Naive B cell (primary cell): ENCODE results near the gene ARHGEF11. TPM values are rescaled to one million over a fixed set of nuclear protein-coding genes. Genes with fewer than 3 reads are reported as not detected.

Experiments used
- ATAC-seq, 2 donors: fragments of 150-1000 bp; cut with Tn5 transposase; 2 replicates each; pipeline ENCODE4 v1.10.0; 2021; ENCODE audit warnings: low read depth in 2 of 2, mild to moderate bottlenecking in 2 of 2, moderate library complexity in 2 of 2
- DNase-seq: peaks from one replicate; pipeline ENCODE4 v3.0.0; 2022
- H3K27ac Mint-ChIP-seq, 6 donors: one replicate each; pipeline ENCODE4 v1.8.0; 2020 to 2022; ENCODE audit warnings: mild to moderate bottlenecking in 6 of 6, mixed read lengths in 6 of 6, moderate library complexity in 5 of 6, inconsistent platforms in 2 of 6
- H3K27me3 Mint-ChIP-seq, 3 donors: one replicate each; pipeline ENCODE4 v1.8.0; 2021 to 2022; ENCODE audit warnings: mixed read lengths in 3 of 3, mild to moderate bottlenecking in 1 of 3
- H3K36me3 Mint-ChIP-seq, 2 donors: one replicate each; pipeline ENCODE4 v1.8.0; 2020 to 2022; ENCODE audit warnings: mixed read lengths in 2 of 2, inconsistent platforms in 1 of 2, mild to moderate bottlenecking in 1 of 2
- H3K4me1 Mint-ChIP-seq, 3 donors: one replicate each; pipeline ENCODE4 v1.8.0; 2020 to 2022; ENCODE audit warnings: mixed read lengths in 3 of 3, inconsistent platforms in 1 of 3, mild to moderate bottlenecking in 1 of 3, moderate library complexity in 1 of 3
- H3K4me3 Mint-ChIP-seq, 8 donors: one replicate each; pipeline ENCODE4 v1.8.0; 2020 to 2022; ENCODE audit warnings: mild to moderate bottlenecking in 8 of 8, mixed read lengths in 8 of 8, moderate library complexity in 8 of 8, inconsistent platforms in 2 of 8
- H3K9me3 Mint-ChIP-seq, 7 donors: one replicate each; pipeline ENCODE4 v1.8.0; 2020 to 2022; ENCODE audit warnings: mixed read lengths in 7 of 7, mild to moderate bottlenecking in 5 of 7, inconsistent platforms in 2 of 7, moderate library complexity in 1 of 7
- polyA plus RNA-seq, 6 donors: library from polyadenylated mRNA; unstranded; fragments of 300-500 nt; fragmentation: Illumina TruSeq; gene quantifications; one replicate each; pipeline ENCODE4 v1.2.3, GENCODE V29; 2021; ENCODE audit warnings: low read depth in 6 of 6

The ARHGEF11 gene
- polyA plus RNA-seq, result 1 to 10 TPM; 2.0 to 5.6 (median 3.0) TPM

DNA sequence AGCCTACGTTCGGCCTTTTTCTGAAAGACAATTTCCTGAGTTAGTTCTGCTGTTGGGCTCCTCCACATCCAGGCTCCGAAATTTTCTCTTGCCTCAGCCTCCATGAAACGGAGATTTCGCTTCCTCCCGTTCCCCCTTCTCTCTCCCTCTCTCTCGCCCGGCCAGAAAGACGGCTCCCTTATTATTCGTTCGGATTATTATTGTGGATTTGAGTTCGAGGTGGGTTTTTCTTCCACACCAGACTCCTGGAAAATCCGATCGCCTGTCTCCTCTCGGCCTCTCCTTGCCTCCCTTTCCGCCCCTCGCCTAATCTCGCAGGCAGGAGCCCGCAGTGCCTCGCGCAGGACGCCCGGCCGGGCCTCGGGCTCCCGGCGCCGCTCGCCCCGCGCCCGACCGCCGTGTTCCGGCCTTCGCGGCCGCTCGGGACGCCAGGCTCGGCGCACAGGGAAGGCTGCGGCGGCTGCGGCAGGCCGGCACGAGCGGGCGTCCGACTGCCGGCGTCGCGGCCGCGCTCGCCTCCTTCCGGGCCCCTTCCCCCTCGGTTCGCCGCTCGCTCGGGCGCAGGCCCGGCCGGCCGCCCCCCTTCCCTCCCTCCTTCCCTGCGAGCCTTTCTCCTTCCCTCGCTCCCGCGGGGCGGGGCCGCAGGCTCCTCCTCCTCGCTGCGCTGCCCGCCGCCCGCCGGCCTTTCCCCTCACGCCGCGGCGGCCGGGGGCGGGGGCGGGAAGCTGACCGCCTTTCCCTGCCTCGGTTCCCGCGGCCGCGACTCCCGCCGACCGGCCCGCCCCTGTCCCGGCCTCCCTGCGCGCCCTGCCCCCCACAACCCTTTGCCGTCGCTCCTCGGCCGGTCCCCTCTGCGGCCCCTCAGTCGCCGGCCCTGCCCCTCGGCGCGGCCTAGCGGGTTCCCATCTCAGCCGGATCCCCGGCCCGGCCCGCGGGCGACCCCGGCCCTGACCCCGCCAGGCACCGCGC, at the start of gene ARHGEF11:
ARHGEF11 (minus strand) TSS at position 493 of the 969 bp plus-strand sequence. CDS start 1,412 bp downstream, outside the sequence.
- peaks cover 72 to 81% (median 74%) of the 10 kb centered on the region in 3 donors for H3K27me3 Mint-ChIP-seq
- H3K4me1 Mint-ChIP-seq, result peaks cover 9 to 15% (median 10%) of the 10 kb centered on the region in 3 donors
- peaks cover 0 to 7% (median 0%) of the 10 kb centered on the region in 7 donors for H3K9me3 Mint-ChIP-seq
- ATAC-seq (peak; percentile 45 to 65), DNase-seq (no peak)
- H3K27ac Mint-ChIP-seq, result peak within 1 kb of the TSS in 2 of 6 donors; percentile 82 to 97
- H3K4me3 Mint-ChIP-seq, result peak within 1 kb of the TSS; percentile 85 to 98 (median 96)
- peaks cover 0 to 7% of the 10 kb centered on the region in 2 donors for H3K36me3 Mint-ChIP-seq

- Mint-ChIP-seq H3K27ac (no peak overlapping the region), H3K9me3 (no peaks in the 10 kb centered on the region), H3K36me3 (no peaks in the 10 kb centered on the region), H3K27me3 (peaks cover 5 to 19% (median 18%) of the 10 kb centered on the region in 3 donors), H3K4me1 (peaks cover 0 to 5% (median 2%) of the 10 kb centered on the region in 3 donors), H3K4me3 (no peak overlapping the region)
- ATAC-seq (no peak), DNase-seq (no peak)
These were observed 49.5 kb upstream of the ARHGEF11 start for GRCh38 chr1:157095091-157095490.

- H3K9me3 Mint-ChIP-seq, result no peaks in the 10 kb centered on the region
These were observed 47.3 kb upstream of the ARHGEF11 start for GRCh38 chr1:157092831-157093230.

GRCh38 chr1:157091668-157092273, 46.2 kb upstream of the ARHGEF11 start:
- peak overlapping the region in 1 of 6 donors; percentile 50 for H3K27ac Mint-ChIP-seq
- H3K4me1 Mint-ChIP-seq, result peaks cover 0 to 5% (median 0%) of the 10 kb centered on the region in 3 donors
- DNase-seq (no peak), ATAC-seq (no peak)
- no peak overlapping the region for H3K4me3 Mint-ChIP-seq
- no peaks in the 10 kb centered on the region for H3K9me3 Mint-ChIP-seq
- no peaks in the 10 kb centered on the region for H3K36me3 Mint-ChIP-seq
- H3K27me3 Mint-ChIP-seq, result peaks cover 5 to 17% (median 9%) of the 10 kb centered on the region in 3 donors

More at GRCh38 chr1:157092831-157093230, 47.3 kb upstream of the ARHGEF11 start:
- Mint-ChIP-seq H3K27me3 (peaks cover 8 to 22% (median 16%) of the 10 kb centered on the region in 3 donors), H3K27ac (peak overlapping the region in 1 of 6 donors; percentile 56), H3K4me3 (no peak overlapping the region), H3K4me1 (peaks cover 0 to 5% (median 0%) of the 10 kb centered on the region in 3 donors), H3K36me3 (no peaks in the 10 kb centered on the region)
- no peak for DNase-seq
- ATAC-seq, result no peak

GRCh38 chr1:157091186-157091585, 45.6 kb upstream of the ARHGEF11 start:
- Mint-ChIP-seq H3K9me3 (no peaks in the 10 kb centered on the region), H3K4me1 (peaks cover 0 to 5% (median 0%) of the 10 kb centered on the region in 3 donors), H3K4me3 (no peak overlapping the region), H3K27me3 (peaks cover 5 to 17% (median 6%) of the 10 kb centered on the region in 3 donors), H3K36me3 (no peaks in the 10 kb centered on the region), H3K27ac (no peak overlapping the region)
- DNase-seq (no peak), ATAC-seq (no peak)

GRCh38 chr1:157090771-157091170, 45.2 kb upstream of the ARHGEF11 start:
- Mint-ChIP-seq H3K27me3 (peaks cover 2 to 17% (median 5%) of the 10 kb centered on the region in 3 donors), H3K9me3 (no peaks in the 10 kb centered on the region), H3K36me3 (no peaks in the 10 kb centered on the region), H3K27ac (peak overlapping the region in 1 of 6 donors; percentile 78), H3K4me3 (no peak overlapping the region), H3K4me1 (peaks cover 0 to 5% (median 0%) of the 10 kb centered on the region in 3 donors)
- ATAC-seq (no peak), DNase-seq (no peak)

- no peaks in the 10 kb centered on the region for H3K36me3 Mint-ChIP-seq
- peaks cover 0 to 17% (median 5%) of the 10 kb centered on the region in 3 donors for H3K27me3 Mint-ChIP-seq
- DNase-seq, result peak; percentile 66
- H3K27ac Mint-ChIP-seq, result peak overlapping the region in 1 of 6 donors; percentile 78
- no peak overlapping the region for H3K4me3 Mint-ChIP-seq
- H3K4me1 Mint-ChIP-seq, result peaks cover 0 to 5% (median 0%) of the 10 kb centered on the region in 3 donors
- no peaks in the 10 kb centered on the region for H3K9me3 Mint-ChIP-seq
- ATAC-seq, result peak; percentile 63 to 82
These were observed 44.7 kb upstream of the ARHGEF11 start for GRCh38 chr1:157090196-157090647.

GRCh38 chr1:157089789-157090188, 44.2 kb upstream of the ARHGEF11 start:
- H3K9me3 Mint-ChIP-seq, result no peaks in the 10 kb centered on the region
- H3K27ac Mint-ChIP-seq, result peak overlapping the region in 1 of 6 donors; percentile 62
- no peak overlapping the region for H3K4me3 Mint-ChIP-seq
- H3K4me1 Mint-ChIP-seq, result peaks cover 0 to 5% (median 0%) of the 10 kb centered on the region in 3 donors
- no peak for DNase-seq
- no peak for ATAC-seq
- H3K27me3 Mint-ChIP-seq, result peaks cover 0 to 17% (median 5%) of the 10 kb centered on the region in 3 donors
- H3K36me3 Mint-ChIP-seq, result no peaks in the 10 kb centered on the region

- ATAC-seq (no peak), DNase-seq (no peak)
- H3K9me3 Mint-ChIP-seq, result no peaks in the 10 kb centered on the region
- peaks cover 0 to 23% (median 5%) of the 10 kb centered on the region in 3 donors for H3K27me3 Mint-ChIP-seq
- H3K4me1 Mint-ChIP-seq, result peaks cover 0 to 5% (median 0%) of the 10 kb centered on the region in 3 donors
- H3K27ac Mint-ChIP-seq, result no peak overlapping the region
- H3K4me3 Mint-ChIP-seq, result no peak overlapping the region
- no peaks in the 10 kb centered on the region for H3K36me3 Mint-ChIP-seq
These were observed 43.1 kb upstream of the ARHGEF11 start for GRCh38 chr1:157088607-157089006.

GRCh38 chr1:157087030-157087429, 41.5 kb upstream of the ARHGEF11 start:
- no peaks in the 10 kb centered on the region for H3K9me3 Mint-ChIP-seq
- peaks cover 0 to 5% (median 0%) of the 10 kb centered on the region in 3 donors for H3K4me1 Mint-ChIP-seq
- no peaks in the 10 kb centered on the region for H3K36me3 Mint-ChIP-seq
- peaks cover 5 to 32% (median 14%) of the 10 kb centered on the region in 3 donors for H3K27me3 Mint-ChIP-seq
- ATAC-seq, result no peak
- H3K4me3 Mint-ChIP-seq, result no peak overlapping the region
- no peak overlapping the region for H3K27ac Mint-ChIP-seq
- DNase-seq, result no peak

DNA sequence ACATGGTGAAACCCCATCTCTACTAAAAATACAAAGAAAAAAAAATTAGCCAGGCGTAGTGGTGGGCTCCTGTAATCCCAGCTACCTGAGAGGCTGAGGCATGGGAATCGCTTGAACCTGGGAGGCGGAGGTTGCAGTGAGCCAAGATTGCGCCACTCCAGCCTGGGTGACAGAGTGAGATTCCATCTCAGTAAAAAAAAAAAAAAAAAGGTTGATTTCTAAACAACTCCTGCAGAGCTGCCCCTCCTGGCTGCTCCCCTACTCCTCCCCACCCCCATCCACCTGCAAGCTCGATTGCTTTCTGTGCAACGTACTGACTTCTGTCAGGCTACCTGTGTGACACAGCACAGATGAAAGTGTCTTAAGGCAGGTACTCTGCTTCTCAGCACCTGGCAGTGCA, 40.8 kb upstream of the ARHGEF11 start:
- no peak for DNase-seq
- no peak overlapping the region for H3K27ac Mint-ChIP-seq
- H3K27me3 Mint-ChIP-seq, result peaks cover 5 to 32% (median 19%) of the 10 kb centered on the region in 3 donors
- ATAC-seq, result no peak
- no peak overlapping the region for H3K4me3 Mint-ChIP-seq
- no peaks in the 10 kb centered on the region for H3K9me3 Mint-ChIP-seq
- no peaks in the 10 kb centered on the region for H3K36me3 Mint-ChIP-seq
- H3K4me1 Mint-ChIP-seq, result peaks cover 0 to 5% (median 0%) of the 10 kb centered on the region in 3 donors

DNA sequence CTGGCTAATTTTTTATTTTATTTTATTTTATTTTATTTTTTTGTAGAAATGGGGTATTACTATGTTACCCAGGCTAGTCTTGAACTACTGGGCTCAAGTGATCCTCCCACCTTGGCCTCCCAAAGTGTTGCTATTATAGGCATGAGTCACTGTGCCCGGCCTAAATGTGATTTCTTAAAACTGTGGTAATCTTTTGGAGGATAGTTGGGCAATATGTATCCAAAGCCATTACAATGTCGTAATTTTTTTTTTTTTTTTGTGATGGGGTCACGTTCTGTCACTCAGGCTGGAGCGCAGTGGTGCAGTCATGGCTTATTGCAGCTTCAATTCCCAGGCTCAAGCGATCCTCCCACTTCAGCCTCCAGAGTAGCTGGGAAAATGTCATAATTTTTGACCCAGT, 39.9 kb upstream of the ARHGEF11 start:
- no peaks in the 10 kb centered on the region for H3K9me3 Mint-ChIP-seq
- no peak overlapping the region for H3K27ac Mint-ChIP-seq
- DNase-seq (no peak), ATAC-seq (no peak)
- H3K27me3 Mint-ChIP-seq, result peaks cover 7 to 30% (median 23%) of the 10 kb centered on the region in 3 donors
- no peak overlapping the region for H3K4me3 Mint-ChIP-seq
- H3K36me3 Mint-ChIP-seq, result no peaks in the 10 kb centered on the region
- H3K4me1 Mint-ChIP-seq, result peaks cover 0 to 5% (median 0%) of the 10 kb centered on the region in 3 donors

- Mint-ChIP-seq H3K27ac (no peak overlapping the region), H3K36me3 (no peaks in the 10 kb centered on the region), H3K4me3 (no peak overlapping the region), H3K4me1 (no peaks in the 10 kb centered on the region), H3K27me3 (peaks cover 4 to 28% (median 26%) of the 10 kb centered on the region in 3 donors), H3K9me3 (no peaks in the 10 kb centered on the region)
- no peak for ATAC-seq
- DNase-seq, result no peak
These were observed 39.2 kb upstream of the ARHGEF11 start for GRCh38 chr1:157084720-157085119.
